ENCODE measurements around the gene KANSL1L.
A peak's percentile ranks its signal among the peaks of the same experiment; 100 is the strongest.

- peak; percentile 65 to 81 (median 74) for TF ChIP-seq CTCF (IDR thresholded peaks at IDR 0.05)
- TF ChIP-seq POLR2A (IDR thresholded peaks at IDR 0.05), result no peak
These were observed 28.1 kb upstream of the KANSL1L start for GRCh38 chr2:210199186-210199765.

All from heart left ventricle (tissue), 13 donors.